ENCODE measurements around the gene SNRPA.

SNRPA gene

GRCh38 chr19:40799558-40800338, 48.7 kb downstream of the SNRPA start:
- peaks cover 28 to 56% (median 42%) of the 10 kb centered on the region in 11 experiments for H3K36me3 ChIP-seq
- no peaks in the 10 kb centered on the region for H3K9me3 ChIP-seq (replicated peaks in 1 of 11)
- H3K27ac ChIP-seq: peak overlapping the region; percentile 90 to 95 (median 93)
- peak overlapping the region; percentile 93 to 100 (median 99) for H3K4me2 ChIP-seq
- no peak for TF ChIP-seq Cebpa-rat (IDR thresholded peaks at IDR 0.05)
- H3K27me3 ChIP-seq: no peaks in the 10 kb centered on the region
- peak overlapping the region; percentile 94 to 99 (median 97) for H3K9ac ChIP-seq
- H3K4me3 ChIP-seq: peak overlapping the region; percentile 86 to 100 (median 95)
- peaks cover 60 to 67% (median 64%) of the 10 kb centered on the region in 10 experiments for H3K4me1 ChIP-seq
- peaks cover 49 to 55% (median 51%) of the 10 kb centered on the region in 11 experiments for H4K20me1 ChIP-seq

DNA sequence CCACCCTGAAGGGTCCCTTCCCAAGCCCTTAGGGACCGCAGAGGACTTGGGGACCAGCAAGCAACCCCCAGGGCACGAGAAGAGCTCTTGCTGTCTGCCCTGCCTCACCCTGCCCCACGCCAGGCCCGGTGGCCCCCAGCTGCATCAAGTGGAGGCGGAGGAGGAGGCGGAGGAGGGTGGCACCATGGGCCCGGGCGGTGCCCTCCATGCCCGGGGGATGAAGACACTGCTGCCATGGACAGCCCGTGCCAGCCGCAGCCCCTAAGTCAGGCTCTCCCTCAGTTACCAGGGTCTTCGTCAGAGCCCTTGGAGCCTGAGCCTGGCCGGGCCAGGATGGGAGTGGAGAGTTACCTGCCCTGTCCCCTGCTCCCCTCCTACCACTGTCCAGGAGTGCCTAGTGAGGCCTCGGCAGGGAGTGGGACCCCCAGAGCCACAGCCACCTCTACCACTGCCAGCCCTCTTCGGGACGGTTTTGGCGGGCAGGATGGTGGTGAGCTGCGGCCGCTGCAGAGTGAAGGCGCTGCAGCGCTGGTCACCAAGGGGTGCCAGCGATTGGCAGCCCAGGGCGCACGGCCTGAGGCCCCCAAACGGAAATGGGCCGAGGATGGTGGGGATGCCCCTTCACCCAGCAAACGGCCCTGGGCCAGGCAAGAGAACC, 49.5 kb downstream of the SNRPA start:
- no peaks in the 10 kb centered on the region for H3K27me3 ChIP-seq
- H3K4me2 ChIP-seq: peak overlapping the region; percentile 93 to 100 (median 99)
- H4K20me1 ChIP-seq: peaks cover 57 to 62% (median 59%) of the 10 kb centered on the region in 11 experiments
- H3K27ac ChIP-seq: peak overlapping the region; percentile 90 to 95 (median 93)
- H3K36me3 ChIP-seq: peaks cover 35 to 63% (median 50%) of the 10 kb centered on the region in 11 experiments
- H3K9me3 ChIP-seq (replicated peaks in 1 of 11): no peaks in the 10 kb centered on the region
- no peak for TF ChIP-seq Cebpa-rat (IDR thresholded peaks at IDR 0.05)
- peak overlapping the region; percentile 94 to 99 (median 97) for H3K9ac ChIP-seq
- peaks cover 67 to 74% (median 71%) of the 10 kb centered on the region in 10 experiments for H3K4me1 ChIP-seq
- H3K4me3 ChIP-seq: peak overlapping the region; percentile 86 to 100 (median 95)

DNA sequence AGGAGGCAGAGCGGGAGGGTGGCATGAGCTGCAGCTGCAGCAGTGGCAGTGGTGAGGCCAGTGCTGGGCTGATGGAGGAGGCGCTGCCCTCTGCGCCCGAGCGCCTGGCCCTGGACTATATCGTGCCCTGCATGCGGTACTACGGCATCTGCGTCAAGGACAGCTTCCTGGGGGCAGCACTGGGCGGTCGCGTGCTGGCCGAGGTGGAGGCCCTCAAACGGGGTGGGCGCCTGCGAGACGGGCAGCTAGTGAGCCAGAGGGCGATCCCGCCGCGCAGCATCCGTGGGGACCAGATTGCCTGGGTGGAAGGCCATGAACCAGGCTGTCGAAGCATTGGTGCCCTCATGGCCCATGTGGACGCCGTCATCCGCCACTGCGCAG, 50.0 kb downstream of the SNRPA start:
- H3K27ac ChIP-seq: peak overlapping the region in 9 of 11 experiments; percentile 90 to 95 (median 93); a peak in 12 of 22 replicates
- H4K20me1 ChIP-seq: peaks cover 62 to 67% (median 64%) of the 10 kb centered on the region in 11 experiments
- H3K4me3 ChIP-seq: peak overlapping the region; percentile 86 to 100 (median 95)
- no peaks in the 10 kb centered on the region for H3K9me3 ChIP-seq (replicated peaks in 1 of 11)
- peak overlapping the region; percentile 93 to 100 (median 99) for H3K4me2 ChIP-seq
- peak overlapping the region; percentile 94 to 99 (median 97) for H3K9ac ChIP-seq
- peaks cover 72 to 79% (median 76%) of the 10 kb centered on the region in 10 experiments for H3K4me1 ChIP-seq
- peaks cover 40 to 66% (median 55%) of the 10 kb centered on the region in 11 experiments for H3K36me3 ChIP-seq
- TF ChIP-seq Cebpa-rat (IDR thresholded peaks at IDR 0.05): no peak
- H3K27me3 ChIP-seq: no peaks in the 10 kb centered on the region

- H3K4me3 ChIP-seq: peak overlapping the region; percentile 86 to 100 (median 95)
- peak overlapping the region; percentile 93 to 100 (median 99) for H3K4me2 ChIP-seq
- H3K27ac ChIP-seq: peak overlapping the region in 10 of 11 experiments; percentile 37 to 95 (median 92); a peak in 19 of 22 replicates
- H3K36me3 ChIP-seq: peaks cover 43 to 65% (median 56%) of the 10 kb centered on the region in 11 experiments
- peaks cover 68 to 74% (median 71%) of the 10 kb centered on the region in 11 experiments for H4K20me1 ChIP-seq
- H3K4me1 ChIP-seq: peaks cover 79 to 84% (median 80%) of the 10 kb centered on the region in 10 experiments
- TF ChIP-seq Cebpa-rat (IDR thresholded peaks at IDR 0.05): no peak
- no peaks in the 10 kb centered on the region for H3K27me3 ChIP-seq
- peak overlapping the region; percentile 94 to 99 (median 97) for H3K9ac ChIP-seq
- no peaks in the 10 kb centered on the region for H3K9me3 ChIP-seq (replicated peaks in 1 of 11)
Measured at GRCh38 chr19:40801426-40802299, 50.7 kb downstream of the SNRPA start.

DNA sequence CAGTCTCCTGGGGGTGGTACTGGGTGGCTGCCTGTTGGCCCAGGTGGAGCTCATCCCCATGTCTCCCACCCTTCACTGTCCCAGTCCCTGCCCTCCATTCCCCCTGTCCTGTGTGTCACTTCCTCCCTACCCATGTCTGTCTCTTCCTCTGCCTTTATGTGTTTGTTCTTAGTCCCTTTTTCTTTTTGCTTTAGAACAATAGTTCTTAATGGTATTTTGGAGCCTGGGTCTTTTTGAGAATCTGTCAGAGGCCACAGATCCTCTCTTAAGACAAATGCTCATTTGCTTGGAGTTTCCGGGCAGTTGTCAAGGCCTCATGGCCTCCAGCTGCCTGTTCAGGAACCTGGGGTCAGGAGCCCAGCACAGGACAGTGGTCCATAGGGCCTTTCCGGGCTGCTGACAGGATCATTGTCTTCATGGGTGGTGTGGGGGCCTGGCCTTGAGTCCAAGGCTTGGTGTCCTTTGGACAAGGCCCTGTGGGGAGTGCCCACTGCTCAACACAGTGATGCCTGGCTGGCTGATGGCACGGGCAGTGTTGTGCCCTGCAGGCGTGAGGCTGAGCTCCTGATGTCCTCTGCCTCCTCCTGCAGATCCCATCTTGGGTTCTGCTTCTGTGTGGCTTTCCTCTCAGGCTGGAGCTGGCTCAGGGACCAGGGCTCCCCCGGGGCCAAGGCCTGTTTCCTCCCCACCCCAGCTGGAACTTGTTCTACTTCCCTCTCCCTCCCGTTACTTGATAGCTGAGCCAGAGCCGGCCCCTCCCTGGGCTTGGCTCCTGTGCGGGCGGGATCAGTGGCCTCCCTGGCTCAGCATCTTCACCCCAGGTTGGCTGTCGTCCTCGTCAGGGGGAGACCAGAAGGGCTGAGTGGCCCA, 51.5 kb downstream of the SNRPA start:
- Histone ChIP-seq H3K4me2 (peak overlapping the region; percentile 93 to 100 (median 99)), H3K27me3 (no peaks in the 10 kb centered on the region), H4K20me1 (peaks cover 77 to 82% (median 79%) of the 10 kb centered on the region in 11 experiments), H3K36me3 (peaks cover 49 to 72% (median 62%) of the 10 kb centered on the region in 11 experiments), H3K9me3 (replicated peaks in 1 of 11) (no peaks in the 10 kb centered on the region), H3K27ac (peak overlapping the region; percentile 37 to 93 (median 61); a peak in 20 of 22 replicates), H3K4me1 (peaks cover 80 to 85% (median 84%) of the 10 kb centered on the region in 10 experiments), H3K4me3 (peak overlapping the region; percentile 54 to 100 (median 94)), H3K9ac (peak overlapping the region; percentile 94 to 99 (median 97))
- no peak for TF ChIP-seq Cebpa-rat (IDR thresholded peaks at IDR 0.05)

DNA sequence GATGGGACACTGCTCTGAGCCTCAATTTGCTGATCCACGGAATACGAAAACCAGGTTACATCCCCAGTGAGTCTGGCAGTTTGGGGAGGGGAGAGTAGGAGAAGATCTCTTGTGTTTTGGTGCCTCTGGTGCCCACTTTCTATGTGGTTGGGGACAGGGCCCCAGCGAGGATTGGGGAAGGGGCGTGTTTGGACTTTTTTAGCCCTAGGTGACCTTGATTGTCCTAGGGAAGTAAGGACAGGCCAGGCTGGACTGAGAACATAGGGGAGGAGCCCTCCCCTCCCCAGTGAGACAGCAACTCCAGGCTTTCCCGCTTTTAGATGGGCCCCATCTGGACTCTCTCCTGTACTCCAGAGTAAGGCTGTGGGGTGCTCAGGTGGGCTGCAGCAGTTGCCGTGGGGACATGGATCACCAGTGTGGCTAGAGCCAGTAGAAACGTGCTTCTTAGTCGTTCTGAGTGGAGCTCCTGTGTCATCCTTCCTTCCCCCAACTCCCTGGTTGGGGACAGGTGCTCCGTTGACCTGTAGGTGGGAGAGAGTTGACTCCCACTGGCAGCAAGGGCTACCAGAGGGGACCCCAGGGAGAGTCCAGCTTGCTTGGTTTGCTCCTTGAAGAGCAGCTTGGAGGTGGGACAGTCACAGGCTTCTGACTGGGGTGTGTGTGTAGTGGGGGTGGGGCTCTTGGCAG, 52.3 kb downstream of the SNRPA start:
- H3K4me3 ChIP-seq: peak overlapping the region; percentile 54 to 100 (median 94)
- peaks cover 57 to 80% (median 70%) of the 10 kb centered on the region in 11 experiments for H3K36me3 ChIP-seq
- H3K27me3 ChIP-seq: no peaks in the 10 kb centered on the region
- TF ChIP-seq Cebpa-rat (IDR thresholded peaks at IDR 0.05): no peak
- H4K20me1 ChIP-seq: peaks cover 85 to 90% (median 87%) of the 10 kb centered on the region in 11 experiments
- peak overlapping the region; percentile 94 to 99 (median 97) for H3K9ac ChIP-seq
- H3K4me1 ChIP-seq: peaks cover 77 to 84% (median 78%) of the 10 kb centered on the region in 10 experiments
- H3K27ac ChIP-seq: peak overlapping the region; percentile 8 to 93 (median 61); a peak in 19 of 22 replicates
- peak overlapping the region; percentile 93 to 100 (median 99) for H3K4me2 ChIP-seq
- no peaks in the 10 kb centered on the region for H3K9me3 ChIP-seq (replicated peaks in 1 of 11)

All from BLaER1 treated with 17β-estradiol and CSF1 and Interleukin-3, amounts not matched to agents 10 nM and 100 nM (cell line).